ENCODE results near the gene NGDN. TPM values are rescaled to one million over a fixed set of nuclear protein-coding genes. Genes with fewer than 3 reads are reported as not detected.

Gene NGDN
- total and polyA plus RNA-seq, 2 of the 4 experiments (the other 2 are of a cell fraction): 48.1 to 49.8 TPM

DNA sequence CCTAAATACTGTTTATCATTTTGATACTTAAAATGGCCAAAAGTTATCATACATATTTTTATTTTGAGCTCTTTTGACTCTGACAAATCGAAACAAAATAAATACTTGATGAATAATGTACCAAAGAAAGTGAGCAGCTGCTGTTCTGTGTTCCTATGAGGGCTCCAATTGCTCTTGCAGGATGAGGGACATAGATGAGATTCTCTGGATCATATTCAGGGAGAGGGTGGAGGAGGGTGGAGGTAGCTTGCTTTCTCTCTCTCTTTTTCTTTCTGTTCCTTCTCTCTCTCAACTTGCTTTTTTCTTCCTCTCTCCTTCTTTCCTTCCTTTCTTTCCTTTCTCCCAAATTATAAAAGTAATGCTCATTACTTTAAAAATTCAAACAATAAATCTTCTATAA is 25.2 kb upstream of the NGDN start:
- ATAC-seq (ENCODE audit: low read depth) (no peak), DNase-seq (no peak)
- H3K4me1 ChIP-seq (ENCODE audit: control insufficient read depth, insufficient read depth, low read length): no peaks in the 10 kb centered on the region
- no peaks in the 10 kb centered on the region; the same call in 1 of the 2 replicates for H3K9me1 ChIP-seq (ENCODE audit: insufficient read depth, low read length)
- peaks cover 18% of the 10 kb centered on the region for H3K27me3 ChIP-seq (ENCODE audit: control insufficient read depth, insufficient read depth, low read length)
- no TSS peak for BruUV-seq (replicated peaks)
- no peak overlapping the region for H4K91ac ChIP-seq (ENCODE audit: insufficient read depth, low read depth, low read length)
- H3K18ac ChIP-seq (ENCODE audit: low read depth, low read length): no peak overlapping the region
- no peak overlapping the region for H3K4me3 ChIP-seq (ENCODE audit: insufficient read depth, low read depth, low read length)
- intact Hi-C loops (cut with micrococcal nuclease): no loop called here
- in situ Hi-C loops (cut with MboI; ENCODE audit: low sequenced_read_pairs): no loop called here
- H2BK15ac ChIP-seq (ENCODE audit: low read depth, low read length): no peak overlapping the region
- H3K27ac ChIP-seq (ENCODE audit: insufficient read depth, low read length): no peak overlapping the region
- no peak overlapping the region for H3K23ac ChIP-seq (ENCODE audit: low read depth, low read length)
- H3K9me3 ChIP-seq (ENCODE audit: control insufficient read depth, insufficient read depth, low read length): no peaks in the 10 kb centered on the region
- no peaks in the 10 kb centered on the region for H3K79me1 ChIP-seq (ENCODE audit: low read depth in 1 of 2, low read length in 2 of 2)
- ChIA-PET POLR2A (ENCODE audit: unreplicated experiment) (no interaction called here), CTCF (interaction anchor here (0.7 kb wide), 1 partner anchor 10 kb away, joined by 3 read pairs; no protein-coding TSS in a partner anchor)
- no peaks in the 10 kb centered on the region for H4K20me1 ChIP-seq (ENCODE audit: insufficient read depth, low read length)
- H2BK120ac ChIP-seq (ENCODE audit: low read depth, low read length): no peak overlapping the region
- no peak overlapping the region for H3K14ac ChIP-seq (replicated peaks; ENCODE audit: low read depth, low read length)
- no peak overlapping the region for H2AK5ac ChIP-seq (ENCODE audit: low read depth, low read length)
- TF ChIP-seq, protein P1, sequence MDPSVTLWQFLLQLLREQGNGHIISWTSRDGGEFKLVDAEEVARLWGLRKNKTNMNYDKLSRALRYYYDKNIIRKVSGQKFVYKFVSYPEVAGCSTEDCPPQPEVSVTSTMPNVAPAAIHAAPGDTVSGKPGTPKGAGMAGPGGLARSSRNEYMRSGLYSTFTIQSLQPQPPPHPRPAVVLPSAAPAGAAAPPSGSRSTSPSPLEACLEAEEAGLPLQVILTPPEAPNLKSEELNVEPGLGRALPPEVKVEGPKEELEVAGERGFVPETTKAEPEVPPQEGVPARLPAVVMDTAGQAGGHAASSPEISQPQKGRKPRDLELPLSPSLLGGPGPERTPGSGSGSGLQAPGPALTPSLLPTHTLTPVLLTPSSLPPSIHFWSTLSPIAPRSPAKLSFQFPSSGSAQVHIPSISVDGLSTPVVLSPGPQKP (IDR thresholded peaks at IDR 0.05; ENCODE audit: borderline replicate concordance, low read depth, low read length): no peak
- no peak for TF ChIP-seq SMC3 (IDR thresholded peaks at IDR 0.05; ENCODE audit: low read depth, low read length)
- no peak for TF ChIP-seq MAFK (IDR thresholded peaks at IDR 0.05; ENCODE audit: low read depth, low read length)
- TF ChIP-seq CHD1 (IDR thresholded peaks at IDR 0.05; ENCODE audit: low read depth, low read length): no peak
- no peak for TF ChIP-seq CEBPB (IDR thresholded peaks at IDR 0.05; ENCODE audit: low read depth, low read length)
- no peak for TF ChIP-seq POLR2A (IDR thresholded peaks at IDR 0.05; ENCODE audit: low read depth, low read length)
- TF ChIP-seq NFE2L2 (IDR thresholded peaks at IDR 0.05; ENCODE audit: low read depth, low read length): no peak
- no peak for TF ChIP-seq FOS (IDR thresholded peaks at IDR 0.05; ENCODE audit: low read depth, low read length)
- TF ChIP-seq RFX5 (IDR thresholded peaks at IDR 0.05; ENCODE audit: low read depth, low read length): no peak
- H2AFZ ChIP-seq (replicated peaks; ENCODE audit: low read length, poor library complexity): no peak overlapping the region
- H4K5ac ChIP-seq (ENCODE audit: low read depth, low read length): no peak overlapping the region
- H3K56ac ChIP-seq (ENCODE audit: extremely low read depth, insufficient read depth, low read length): no peak overlapping the region
- no peak overlapping the region for H2BK5ac ChIP-seq (ENCODE audit: low read depth, low read length, poor library complexity, severe bottlenecking)
- no peaks in the 10 kb centered on the region for H3K36me3 ChIP-seq (ENCODE audit: control insufficient read depth, insufficient read depth, low read length)
- no CpG with 5 or more reads among the region's 1 CpG for WGBS, 2 experiments (ENCODE audit: extremely low coverage in 2 of 2, insufficient read length in 1 of 2)
- no peak overlapping the region for H4K8ac ChIP-seq (ENCODE audit: low read depth in 2 of 2, low read length in 2 of 2)
- no peak overlapping the region for H3K9ac ChIP-seq (ENCODE audit: low read depth, low read length)
- no peak overlapping the region for H3K4me2 ChIP-seq (ENCODE audit: low read depth, low read length)
- H2AK9ac ChIP-seq (replicated peaks; ENCODE audit: low read depth, low read length, poor library complexity): no peak overlapping the region
- no peak overlapping the region for H2BK20ac ChIP-seq (ENCODE audit: low read depth, low read length)
- H3K4ac ChIP-seq (ENCODE audit: low read depth, low read length): no peak overlapping the region
- dilution Hi-C loops (cut with HindIII; ENCODE audit: low sequenced_read_pairs, unreplicated experiment): no loop called here

Measured in IMR-90 (cell line).